COR-L47 (cell line): ENCODE data around the gene EFNA3.

Experiments used
- DNase-seq: peaks from one replicate; lab custom pipeline; 2025; lab: John Stamatoyannopoulos, UW

The EFNA3 gene

DNA sequence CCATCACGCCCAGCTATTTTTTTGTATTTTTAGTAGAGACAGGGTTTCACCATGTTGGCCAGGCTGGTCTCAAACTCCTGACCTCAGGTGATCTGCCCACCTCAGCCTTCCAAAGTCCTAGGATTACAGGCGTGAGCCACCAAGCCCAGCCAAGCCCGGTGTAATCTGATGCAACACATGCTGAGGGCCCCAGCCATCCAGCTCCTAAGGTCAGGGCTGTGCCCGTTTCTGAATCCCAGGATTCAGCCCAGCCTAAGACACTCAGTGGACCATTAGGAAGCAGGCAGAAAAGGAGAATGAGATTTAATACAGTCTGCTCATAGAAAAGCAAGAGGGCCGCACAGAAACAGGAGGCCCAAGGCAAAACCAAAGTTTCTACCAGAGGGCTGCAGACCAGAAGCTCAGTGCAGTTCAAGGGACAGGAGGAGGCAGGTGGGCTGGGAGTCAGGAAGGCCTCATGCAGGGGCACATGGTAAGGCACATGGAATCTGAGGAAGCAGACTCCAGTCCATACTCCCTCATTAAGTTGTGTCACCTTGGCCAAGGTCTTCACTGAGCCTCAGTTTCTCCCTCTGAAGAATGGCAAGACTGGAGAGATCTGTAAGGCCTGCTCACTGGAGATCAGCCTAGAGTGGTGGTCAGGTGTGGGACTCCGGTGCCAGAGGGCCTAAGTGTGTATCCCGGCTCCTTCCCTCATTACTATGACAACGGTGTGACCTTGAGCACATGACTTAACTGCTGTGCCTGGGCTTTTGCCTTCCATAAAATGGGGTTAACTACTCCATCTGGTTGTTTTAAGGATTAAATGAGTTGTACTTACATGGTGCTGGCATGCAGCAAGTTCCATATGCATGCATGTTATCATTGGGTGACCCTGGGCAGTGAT is 29.9 kb upstream of the EFNA3 start:
- no peak for DNase-seq

DNA sequence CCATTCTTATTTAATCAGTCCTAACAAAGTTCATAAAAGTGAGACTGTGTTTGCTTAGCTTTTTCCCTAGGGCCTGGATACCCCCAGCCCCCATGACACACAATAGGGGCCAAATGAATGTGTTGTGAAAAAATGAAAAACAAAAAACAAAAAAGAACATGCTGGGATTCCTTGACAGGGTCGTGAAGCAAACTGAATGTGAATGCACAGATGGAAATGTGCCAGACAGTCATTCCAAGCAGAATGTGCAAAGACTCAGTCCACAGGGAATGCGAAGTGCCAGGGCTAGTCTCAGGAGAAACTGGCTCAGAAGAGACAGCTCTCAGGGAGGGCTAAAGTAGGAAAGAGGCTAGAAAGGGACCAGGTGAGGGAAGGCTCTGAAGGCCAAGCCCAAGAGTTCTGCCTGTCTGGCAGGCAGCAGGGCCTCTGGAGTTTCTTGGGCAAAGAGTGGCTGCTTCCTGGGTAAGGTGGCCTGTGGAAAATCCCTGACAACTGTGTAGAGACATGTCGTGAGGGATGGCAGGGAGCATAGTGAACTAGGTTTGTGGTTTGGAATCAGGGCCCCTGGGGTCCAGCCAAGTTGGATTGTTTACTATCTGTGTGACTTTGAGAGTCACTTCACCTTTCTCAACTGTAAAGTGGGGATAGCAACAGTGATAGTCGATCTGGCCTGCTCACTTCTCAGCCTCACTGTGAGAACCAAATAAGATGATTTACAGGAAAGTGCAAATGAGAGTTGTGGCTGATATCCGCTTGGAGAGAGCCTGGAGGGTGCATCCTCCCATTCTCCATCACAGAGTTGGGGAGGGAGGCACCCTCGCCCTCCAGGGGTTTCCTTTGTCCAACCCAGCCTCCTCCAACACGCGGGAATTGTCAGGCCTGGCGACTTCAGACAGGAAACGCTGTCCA is 28.7 kb upstream of the EFNA3 start:
- no peak for DNase-seq

DNA sequence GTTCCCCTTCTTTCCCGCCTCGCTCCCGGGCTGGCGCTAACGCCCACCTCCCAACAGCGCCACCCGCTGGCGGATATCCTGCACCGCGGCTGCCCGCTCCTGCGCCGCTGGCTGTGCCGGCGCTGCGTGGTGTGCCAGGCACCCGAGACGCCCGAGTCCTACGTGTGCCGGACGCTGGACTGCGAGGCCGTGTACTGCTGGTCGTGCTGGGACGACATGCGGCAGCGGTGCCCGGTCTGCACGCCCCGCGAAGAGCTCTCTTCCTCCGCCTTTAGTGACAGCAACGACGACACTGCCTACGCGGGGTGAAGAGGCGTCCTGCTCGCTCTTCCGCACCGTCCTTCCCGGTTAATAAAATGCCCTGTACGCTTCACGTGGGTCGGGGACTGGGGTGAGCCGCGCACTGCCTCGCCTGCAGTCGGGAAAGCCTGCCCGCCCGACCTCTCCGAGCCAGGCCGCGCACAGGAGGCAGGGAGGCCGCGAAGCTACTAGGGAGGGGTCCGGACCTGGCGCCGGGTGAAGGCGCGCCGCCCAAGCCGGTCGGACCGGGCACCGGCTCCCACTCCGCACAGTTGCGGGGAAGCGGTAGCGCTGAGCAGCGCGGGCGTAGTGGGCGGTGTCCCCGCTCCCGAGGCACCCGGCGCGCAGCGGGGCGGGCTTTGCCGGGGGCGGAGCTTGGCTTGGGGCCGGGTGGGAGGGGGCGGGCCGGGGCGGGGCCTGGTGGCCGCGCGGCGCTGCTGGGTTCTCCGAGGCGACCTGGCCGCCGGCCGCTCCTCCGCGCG is 27.9 kb upstream of the EFNA3 start, which contains the start of gene ADAM15:
TSS of gene ADAM15 (plus strand) at position 757 of the 782 bp plus-strand sequence. CDS start 71 bp downstream, outside the sequence.
- DNase-seq = peak; percentile 86

DNA sequence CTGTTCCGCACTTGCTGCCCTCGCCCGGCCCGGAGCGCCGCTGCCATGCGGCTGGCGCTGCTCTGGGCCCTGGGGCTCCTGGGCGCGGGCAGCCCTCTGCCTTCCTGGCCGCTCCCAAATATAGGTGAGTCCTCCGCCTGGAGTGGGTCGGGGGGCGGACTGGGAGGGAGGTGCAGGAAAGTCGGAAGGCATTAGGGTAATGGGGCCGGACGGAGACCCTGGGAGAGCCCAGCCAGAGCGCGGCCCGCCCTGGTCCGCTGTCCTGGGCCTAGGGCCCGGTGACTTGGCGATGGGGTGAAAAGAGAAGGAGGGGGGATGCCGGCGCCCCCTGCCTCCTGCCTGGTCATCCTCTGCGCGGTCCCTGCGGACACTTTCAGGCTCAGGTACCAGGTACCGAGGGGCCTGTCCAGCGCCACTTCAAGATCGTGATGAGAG is 27.3 kb upstream of the EFNA3 start:
- DNase-seq = no peak

DNA sequence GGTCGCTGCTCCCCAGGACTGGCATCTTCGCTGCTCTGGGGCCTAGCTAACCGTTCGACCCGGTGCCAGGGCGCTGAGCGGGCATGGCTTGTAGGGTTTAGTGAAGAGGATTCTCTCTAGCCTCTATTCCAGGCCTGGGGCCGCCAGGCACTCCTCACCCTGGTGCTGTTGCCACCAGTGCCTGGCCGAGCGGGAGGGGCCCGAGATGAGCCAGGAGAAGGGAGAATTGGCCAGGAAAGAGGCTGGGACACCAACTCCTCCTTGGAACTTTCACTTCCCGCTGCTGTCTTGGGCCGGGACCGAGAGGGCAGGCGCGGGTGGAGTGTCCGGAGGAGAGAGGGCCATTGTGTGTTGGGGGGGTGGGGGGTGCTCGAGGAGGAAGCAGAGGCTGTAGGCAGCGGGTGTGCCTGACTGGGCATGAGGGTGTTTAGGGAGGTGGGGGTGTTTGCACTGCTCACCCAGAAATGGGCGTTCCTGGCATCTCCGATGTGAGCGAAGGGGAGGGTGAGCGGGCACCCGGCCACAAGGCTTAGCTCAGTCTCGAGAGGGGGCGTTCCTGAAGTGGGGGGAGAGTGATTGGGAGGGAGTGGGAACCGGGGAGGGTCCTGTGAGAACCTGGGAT is 26.7 kb upstream of the EFNA3 start:
- DNase-seq = peak; percentile 71

DNA sequence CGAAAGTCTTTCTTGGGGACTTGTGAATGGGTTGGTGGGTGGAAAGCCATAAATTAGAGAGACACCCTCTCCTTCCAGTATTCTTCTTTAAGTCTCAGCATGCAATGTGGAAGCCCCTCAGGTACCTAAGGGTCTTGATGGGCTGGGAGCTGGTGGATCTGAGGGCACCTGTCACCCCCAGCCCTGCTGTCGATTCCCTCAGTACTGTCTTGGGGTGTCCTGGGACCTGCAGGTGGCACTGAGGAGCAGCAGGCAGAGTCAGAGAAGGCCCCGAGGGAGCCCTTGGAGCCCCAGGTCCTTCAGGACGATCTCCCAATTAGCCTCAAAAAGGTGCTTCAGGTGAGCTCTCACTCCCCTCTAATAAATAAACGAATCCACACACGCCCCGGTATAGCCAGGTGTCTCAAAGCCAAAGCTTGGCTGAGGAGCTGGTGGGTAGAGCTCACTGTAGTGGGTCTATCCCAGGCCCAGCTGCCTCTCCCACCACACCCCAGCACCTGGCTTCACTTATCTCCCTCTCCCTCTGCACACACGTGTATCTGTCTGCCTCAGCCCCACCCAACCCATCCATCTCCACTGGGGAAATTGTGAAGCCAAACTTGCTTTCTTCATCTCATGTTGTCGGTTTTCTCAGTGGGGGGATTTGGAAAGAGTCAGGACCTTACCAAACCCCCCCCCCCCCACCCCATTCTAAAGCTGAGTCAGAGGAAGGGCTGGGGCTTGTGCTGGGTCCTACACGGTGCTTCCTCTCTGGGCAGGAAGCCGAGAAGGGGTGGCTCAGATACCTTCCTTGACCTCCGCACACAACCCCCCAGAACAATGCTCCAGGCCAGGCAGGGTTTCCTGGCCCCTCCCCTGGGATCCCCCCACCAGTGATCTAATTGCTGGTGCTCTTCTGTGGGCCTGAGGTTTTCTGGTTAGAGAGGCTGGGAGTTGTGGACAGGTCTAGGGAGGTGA is 25.9 kb upstream of the EFNA3 start:
- DNase-seq = no peak

DNA sequence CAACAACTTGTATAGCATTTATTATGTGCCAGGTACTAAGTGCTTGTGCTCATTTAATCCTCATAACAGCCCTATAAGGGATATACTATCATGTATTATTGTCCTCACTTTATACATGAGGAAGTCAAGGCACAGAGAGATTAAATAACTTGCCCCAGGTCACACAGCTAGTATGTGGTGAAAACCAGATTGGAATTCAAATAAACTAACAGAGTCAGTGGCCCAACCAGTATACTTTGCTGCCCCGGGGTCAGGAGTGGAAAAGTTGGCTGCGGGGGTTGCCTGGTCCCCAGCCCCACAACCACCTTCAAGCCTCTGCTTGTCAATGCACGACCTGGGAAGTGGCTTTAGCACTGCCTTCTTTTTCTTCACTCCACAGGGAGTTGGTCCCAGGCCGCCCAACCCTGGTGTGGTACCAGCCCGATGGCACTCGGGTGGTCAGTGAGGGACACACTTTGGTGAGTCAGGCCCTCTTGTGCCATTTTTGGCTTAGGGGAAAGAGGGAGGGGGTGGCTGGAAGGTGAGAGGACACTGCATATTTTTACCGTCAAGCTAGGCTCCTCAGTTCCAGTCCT is 25.0 kb upstream of the EFNA3 start:
- no peak for DNase-seq

DNA sequence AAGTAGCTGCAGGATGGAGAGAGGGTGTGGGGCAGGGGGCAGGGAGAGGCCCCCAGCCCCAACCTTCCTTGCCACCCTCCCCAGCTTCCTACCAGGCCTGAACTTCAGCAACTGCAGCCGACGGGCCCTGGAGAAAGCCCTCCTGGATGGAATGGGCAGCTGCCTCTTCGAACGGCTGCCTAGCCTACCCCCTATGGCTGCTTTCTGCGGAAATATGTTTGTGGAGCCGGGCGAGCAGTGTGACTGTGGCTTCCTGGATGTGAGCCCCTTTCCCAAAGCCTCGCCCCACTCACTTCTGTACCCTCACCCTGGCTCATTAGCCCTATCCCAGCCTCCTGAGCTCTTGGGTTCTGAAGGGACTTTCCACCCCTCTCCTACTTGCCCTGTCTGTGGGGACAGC is 21.5 kb upstream of the EFNA3 start:
- DNase-seq = no peak

DNA sequence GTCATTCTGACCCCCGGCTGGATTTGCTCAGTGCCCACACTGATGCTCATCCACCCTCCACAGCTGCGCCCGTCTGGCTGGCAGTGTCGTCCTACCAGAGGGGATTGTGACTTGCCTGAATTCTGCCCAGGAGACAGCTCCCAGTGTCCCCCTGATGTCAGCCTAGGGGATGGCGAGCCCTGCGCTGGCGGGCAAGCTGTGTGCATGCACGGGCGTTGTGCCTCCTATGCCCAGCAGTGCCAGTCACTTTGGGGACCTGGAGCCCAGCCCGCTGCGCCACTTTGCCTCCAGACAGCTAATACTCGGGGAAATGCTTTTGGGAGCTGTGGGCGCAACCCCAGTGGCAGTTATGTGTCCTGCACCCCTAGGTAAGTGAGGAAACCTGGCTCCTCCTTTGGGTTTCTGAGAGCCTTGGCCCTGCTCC is 20.8 kb upstream of the EFNA3 start:
- no peak for DNase-seq

DNA sequence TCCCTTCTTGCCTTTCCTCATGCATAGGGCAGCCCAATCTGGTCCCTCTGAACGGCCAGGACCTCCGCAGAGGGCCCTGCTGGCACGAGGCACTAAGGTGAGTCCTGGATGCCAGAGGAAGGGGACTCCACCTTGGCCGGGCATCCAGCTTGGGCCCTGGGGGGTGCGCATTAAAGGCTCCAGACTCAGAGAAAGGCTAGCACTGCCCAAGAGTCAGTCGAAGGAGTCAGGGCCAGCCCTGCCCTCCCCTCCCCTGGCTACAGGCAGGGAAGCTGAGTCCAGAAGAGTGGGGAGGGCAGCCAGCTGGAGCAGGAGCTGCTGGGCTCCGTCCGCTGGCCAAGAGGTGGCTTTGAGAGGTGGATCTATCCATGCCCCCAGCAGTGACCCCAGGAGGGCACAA is 17.9 kb upstream of the EFNA3 start:
- DNase-seq = no peak

DNA sequence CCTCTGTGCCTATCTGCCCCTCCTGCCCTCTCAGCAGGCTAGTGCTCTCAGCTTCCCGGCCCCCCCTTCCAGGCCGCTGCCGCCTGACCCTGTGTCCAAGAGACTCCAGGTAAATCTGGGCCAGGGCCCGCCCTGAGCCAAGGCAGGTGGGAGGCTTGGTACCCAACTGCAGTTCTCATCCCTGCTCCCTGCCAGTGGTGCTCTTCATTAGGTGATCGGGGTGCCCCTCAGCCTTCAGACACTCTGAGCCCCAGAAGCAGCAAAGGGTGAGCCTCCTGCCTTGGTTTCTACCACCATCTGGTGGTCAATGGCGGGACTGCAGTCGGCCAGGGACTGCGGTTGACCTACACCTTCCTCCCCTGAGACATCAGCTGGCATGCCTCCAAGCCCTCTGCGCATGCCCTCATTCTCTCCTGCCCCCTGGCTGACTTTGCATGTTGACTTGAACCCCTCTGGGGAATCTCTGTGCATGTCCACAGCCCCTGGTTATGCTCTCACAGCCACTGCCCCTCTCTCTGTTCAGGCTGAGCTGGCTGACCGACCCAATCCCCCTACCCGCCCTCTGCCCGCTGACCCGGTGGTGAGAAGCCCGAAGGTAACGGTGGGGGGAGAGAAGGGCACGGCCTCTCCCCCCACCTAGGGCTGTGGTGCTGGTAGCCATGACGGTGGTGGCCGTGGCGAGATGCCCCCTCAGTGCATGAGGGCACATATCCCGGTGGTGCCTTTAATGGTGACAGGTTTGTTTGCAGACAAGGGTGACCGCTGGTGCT is 17.1 kb upstream of the EFNA3 start:
- DNase-seq = peak; percentile 78

DNA sequence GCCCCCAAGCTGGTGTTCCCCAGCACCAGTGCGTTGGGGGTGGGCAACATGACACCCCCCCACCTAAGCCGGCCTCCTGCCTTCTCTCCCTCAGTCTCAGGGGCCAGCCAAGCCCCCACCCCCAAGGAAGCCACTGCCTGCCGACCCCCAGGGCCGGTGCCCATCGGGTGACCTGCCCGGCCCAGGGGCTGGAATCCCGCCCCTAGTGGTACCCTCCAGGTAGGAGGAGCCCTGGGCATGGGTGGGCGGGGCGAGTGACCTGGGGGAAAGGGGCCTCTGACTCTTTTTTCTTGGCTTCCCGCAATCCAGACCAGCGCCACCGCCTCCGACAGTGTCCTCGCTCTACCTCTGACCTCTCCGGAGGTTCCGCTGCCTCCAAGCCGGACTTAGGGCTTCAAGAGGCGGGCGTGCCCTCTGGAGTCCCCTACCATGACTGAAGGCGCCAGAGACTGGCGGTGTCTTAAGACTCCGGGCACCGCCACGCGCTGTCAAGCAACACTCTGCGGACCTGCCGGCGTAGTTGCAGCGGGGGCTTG is 16.4 kb upstream of the EFNA3 start:
- no peak for DNase-seq

DNA sequence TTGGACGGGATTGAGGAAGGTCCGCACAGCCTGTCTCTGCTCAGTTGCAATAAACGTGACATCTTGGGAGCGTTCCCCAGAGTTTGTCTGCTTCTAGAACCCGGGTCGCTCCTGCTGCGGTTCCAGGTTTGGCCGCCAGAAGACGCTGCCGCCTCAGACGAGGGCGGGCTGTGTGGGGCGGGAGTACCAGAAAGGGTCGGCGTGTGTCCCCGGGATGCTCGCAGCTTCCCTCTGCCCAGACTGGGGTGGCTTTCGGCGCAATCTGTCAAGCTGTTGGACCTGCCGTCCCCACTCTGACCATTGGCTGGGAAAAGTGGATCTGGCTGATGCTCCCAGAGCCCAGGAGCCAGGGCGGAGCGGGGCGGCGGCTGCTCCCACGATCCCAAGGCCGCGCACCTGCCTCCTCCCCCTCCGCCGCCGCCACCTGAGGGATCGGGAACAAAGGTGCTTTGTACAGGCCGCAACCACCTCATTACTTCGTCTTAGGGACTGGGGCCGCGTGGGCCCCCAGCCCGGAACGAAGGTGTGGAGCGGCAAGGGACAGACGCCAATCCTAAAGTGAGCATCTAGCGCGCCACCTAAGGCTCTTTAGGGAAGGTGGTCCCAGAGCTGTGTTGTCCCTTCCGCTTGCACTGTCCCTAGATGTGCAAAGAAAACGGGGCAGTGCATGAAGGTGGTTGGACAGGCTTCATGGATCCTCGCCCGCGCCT is 15.8 kb upstream of the EFNA3 start:
- DNase-seq = peak; percentile 55

DNA sequence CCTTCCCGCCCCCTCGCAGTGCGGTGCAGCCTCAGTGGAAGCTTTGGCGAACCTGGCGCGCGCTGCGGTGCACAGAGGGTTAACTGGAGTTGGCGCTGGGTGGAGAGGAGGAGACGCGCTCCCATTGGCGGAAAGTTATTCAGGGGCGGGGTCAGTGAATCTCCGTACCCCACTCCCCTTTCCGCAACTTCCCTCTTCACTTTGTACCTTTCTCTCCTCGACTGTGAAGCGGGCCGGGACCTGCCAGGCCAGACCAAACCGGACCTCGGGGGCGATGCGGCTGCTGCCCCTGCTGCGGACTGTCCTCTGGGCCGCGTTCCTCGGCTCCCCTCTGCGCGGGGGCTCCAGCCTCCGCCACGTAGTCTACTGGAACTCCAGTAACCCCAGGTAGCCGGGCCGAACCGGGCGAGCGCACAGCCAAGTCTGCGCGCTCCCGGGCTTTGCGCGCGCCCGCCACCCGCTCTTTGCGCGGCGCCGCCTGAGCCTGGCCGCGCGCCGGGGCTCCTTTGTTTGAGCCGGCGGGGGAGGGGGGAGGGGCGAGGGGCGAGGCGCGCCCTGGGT is 15.0 kb upstream of the EFNA3 start, which contains the start of gene EFNA4:
TSS of gene EFNA4 (plus strand) at position 191 of the 561 bp plus-strand sequence. CDS start at position 275, 84 bp downstream.
- DNase-seq = peak; percentile 44

DNA sequence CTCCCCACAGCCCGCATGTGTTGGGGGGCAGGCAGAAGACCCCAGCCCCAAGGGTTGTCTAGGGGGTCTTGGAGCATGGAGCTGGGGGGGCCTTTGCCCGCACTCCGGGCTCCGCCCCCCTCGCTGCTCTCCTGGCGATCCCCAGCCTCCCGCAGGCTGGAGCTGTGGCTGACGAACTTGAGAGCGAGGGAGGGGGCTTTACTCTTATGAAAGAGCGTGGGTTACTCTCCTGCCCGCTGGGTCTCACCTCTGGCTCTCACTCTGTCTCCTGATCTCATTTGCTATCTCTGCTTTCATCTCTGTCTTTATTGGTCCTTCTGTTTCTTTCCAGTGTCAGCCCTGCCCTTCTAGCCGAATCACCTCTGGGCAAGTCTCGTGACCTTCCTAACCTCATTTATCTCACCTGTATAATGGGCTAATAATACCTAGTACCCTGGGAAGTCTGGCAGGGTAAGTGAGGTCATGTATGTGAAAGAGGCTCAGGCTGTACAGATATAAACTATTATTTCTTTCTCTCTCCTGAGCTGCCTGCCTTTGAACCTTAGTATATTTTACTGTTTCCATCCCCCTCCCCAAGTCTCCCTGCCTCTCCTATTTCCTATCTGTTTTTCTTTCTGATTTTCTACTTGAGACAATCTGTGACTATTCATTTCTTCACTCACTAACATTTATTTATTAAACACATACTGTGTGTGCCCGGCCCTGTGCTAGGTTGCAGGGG is 14.4 kb upstream of the EFNA3 start:
- peak; percentile 42 for DNase-seq

DNA sequence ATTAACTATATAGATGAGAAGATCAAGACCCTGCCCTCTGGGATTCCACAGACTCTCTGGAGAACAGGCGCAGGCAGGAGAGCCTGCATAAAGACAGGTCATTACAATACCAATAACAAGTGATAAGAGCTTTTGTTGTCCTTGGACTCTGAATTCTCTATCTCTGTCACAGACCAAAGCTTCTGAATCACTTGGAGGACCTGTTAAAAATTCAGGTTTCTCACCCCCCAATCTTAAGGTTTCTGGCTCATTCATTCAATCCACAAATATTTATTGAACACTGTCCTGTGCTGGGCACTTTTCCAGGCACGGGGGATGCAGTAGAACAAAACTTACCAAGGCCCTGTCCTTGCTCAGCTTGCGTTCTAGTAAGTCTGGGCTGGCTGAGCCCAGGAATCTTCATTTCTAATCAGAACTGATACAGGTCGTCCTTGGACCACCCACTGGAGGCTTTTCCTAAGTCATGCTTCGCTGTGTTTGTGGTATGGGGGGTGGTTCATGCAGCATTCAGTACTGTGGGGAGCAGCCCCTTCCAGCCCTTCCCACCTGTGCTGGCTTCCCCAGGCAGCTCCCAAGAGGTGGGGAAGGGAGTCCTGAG is 13.7 kb upstream of the EFNA3 start:
- DNase-seq = no peak

DNA sequence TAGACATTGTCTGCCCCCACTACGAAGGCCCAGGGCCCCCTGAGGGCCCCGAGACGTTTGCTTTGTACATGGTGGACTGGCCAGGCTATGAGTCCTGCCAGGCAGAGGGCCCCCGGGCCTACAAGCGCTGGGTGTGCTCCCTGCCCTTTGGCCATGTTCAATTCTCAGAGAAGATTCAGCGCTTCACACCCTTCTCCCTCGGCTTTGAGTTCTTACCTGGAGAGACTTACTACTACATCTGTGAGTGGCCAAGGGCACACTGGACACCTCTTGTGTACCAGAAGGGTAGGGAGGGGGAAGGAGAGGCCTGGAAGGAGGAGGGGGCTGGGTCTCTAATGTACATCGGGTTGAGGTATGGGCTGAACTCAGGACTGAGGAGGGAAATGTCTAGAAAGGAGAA is 11.9 kb upstream of the EFNA3 start:
- no peak for DNase-seq
